ENCODE data around the gene ZNF282.

Gene ZNF282

GRCh38 chr7:149188213-149188612 is 7.1 kb upstream of the ZNF282 start:
- peak overlapping the region; percentile 45; the same call in 1 of the 2 replicates for H3K4me3 ChIP-seq (ENCODE audit: low read depth, low read length)
- no peaks in the 10 kb centered on the region for H3K36me3 ChIP-seq
- no peaks in the 10 kb centered on the region for H3K9me3 ChIP-seq
- peaks cover 6% of the 10 kb centered on the region; the same call in 1 of the 2 replicates for H3K4me1 ChIP-seq
- H3K27me3 ChIP-seq: no peaks in the 10 kb centered on the region
- DNase-seq: no peak
- no peak for TF ChIP-seq CTCF (IDR thresholded peaks at IDR 0.05; ENCODE audit: low read depth, low read length)

GRCh38 chr7:149188637-149189259 is 6.6 kb upstream of the ZNF282 start:
- DNase-seq: peak; percentile 39

GRCh38 chr7:149191851-149192250 is 3.5 kb upstream of the ZNF282 start:
- no peak for DNase-seq
- Histone ChIP-seq H3K4me3 (ENCODE audit: low read depth, low read length) (no peak overlapping the region), H3K36me3 (no peaks in the 10 kb centered on the region), H3K27me3 (no peaks in the 10 kb centered on the region), H3K4me1 (peaks cover 6% of the 10 kb centered on the region; the same call in 1 of the 2 replicates), H3K9me3 (no peaks in the 10 kb centered on the region)
- no peak for TF ChIP-seq CTCF (IDR thresholded peaks at IDR 0.05; ENCODE audit: low read depth, low read length)

More at GRCh38 chr7:149188637-149189259, 6.6 kb upstream of the ZNF282 start:
- TF ChIP-seq CTCF (IDR thresholded peaks at IDR 0.05; ENCODE audit: low read depth, low read length): no peak
- no peaks in the 10 kb centered on the region for H3K9me3 ChIP-seq
- no peaks in the 10 kb centered on the region for H3K36me3 ChIP-seq
- H3K27me3 ChIP-seq: no peaks in the 10 kb centered on the region
- peaks cover 6% of the 10 kb centered on the region; the same call in 1 of the 2 replicates for H3K4me1 ChIP-seq
- peak overlapping the region; percentile 45 for H3K4me3 ChIP-seq (ENCODE audit: low read depth, low read length)

- no peak for TF ChIP-seq CTCF (IDR thresholded peaks at IDR 0.05; ENCODE audit: low read depth, low read length)
These were observed 557 bp upstream of the ZNF282 start for GRCh38 chr7:149194799-149195179.

GRCh38 chr7:149196151-149196704 is 882 bp downstream of the ZNF282 start:
- Histone ChIP-seq H3K4me3 (ENCODE audit: low read depth, low read length) (peak overlapping the region; percentile 80), H3K27me3 (no peaks in the 10 kb centered on the region), H3K4me1 (no peaks in the 10 kb centered on the region), H3K9me3 (no peaks in the 10 kb centered on the region), H3K36me3 (peaks cover 36% of the 10 kb centered on the region)
- TF ChIP-seq CTCF (IDR thresholded peaks at IDR 0.05; ENCODE audit: low read depth, low read length): no peak
- no peak for DNase-seq

More at GRCh38 chr7:149194799-149195179, 557 bp upstream of the ZNF282 start:
- H3K4me3 ChIP-seq (ENCODE audit: low read depth, low read length): peak overlapping the region; percentile 80
- H3K4me1 ChIP-seq: no peaks in the 10 kb centered on the region
- no peaks in the 10 kb centered on the region for H3K9me3 ChIP-seq
- H3K27me3 ChIP-seq: no peaks in the 10 kb centered on the region
- DNase-seq: no peak
- H3K36me3 ChIP-seq: peaks cover 23% of the 10 kb centered on the region

- H3K9me3 ChIP-seq: no peaks in the 10 kb centered on the region
- no peaks in the 10 kb centered on the region for H3K4me1 ChIP-seq
- TF ChIP-seq CTCF (IDR thresholded peaks at IDR 0.05; ENCODE audit: low read depth, low read length): no peak
- DNase-seq: peak; percentile 31
- peaks cover 41% of the 10 kb centered on the region for H3K36me3 ChIP-seq
- peak overlapping the region; percentile 80 for H3K4me3 ChIP-seq (ENCODE audit: low read depth, low read length)
- no peaks in the 10 kb centered on the region for H3K27me3 ChIP-seq
These were observed 1.4 kb downstream of the ZNF282 start for GRCh38 chr7:149196705-149197171.

Data from BE2C (cell line).